ENCODE data around the gene WASHC1.
"Not testable (repeated sequence)": the region's sequence is repeated elsewhere in the genome, so short reads cannot be mapped to it uniquely, and the experiment has no call there.

The WASHC1 gene

DNA sequence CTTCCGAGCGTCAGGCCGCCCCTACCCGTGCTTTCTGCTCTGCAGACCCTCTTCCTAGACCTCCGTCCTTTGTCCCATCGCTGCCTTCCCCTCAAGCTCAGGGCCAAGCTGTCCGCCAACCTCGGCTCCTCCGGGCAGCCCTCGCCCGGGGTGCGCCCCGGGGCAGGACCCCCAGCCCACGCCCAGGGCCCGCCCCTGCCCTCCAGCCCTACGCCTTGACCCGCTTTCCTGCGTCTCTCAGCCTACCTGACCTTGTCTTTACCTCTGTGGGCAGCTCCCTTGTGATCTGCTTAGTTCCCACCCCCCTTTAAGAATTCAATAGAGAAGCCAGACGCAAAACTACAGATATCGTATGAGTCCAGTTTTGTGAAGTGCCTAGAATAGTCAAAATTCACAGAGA is at the start of gene WASHC1:
WASHC1 (minus strand) TSS at position 101 of the 400 bp plus-strand sequence. CDS start 4,457 bp downstream, outside the sequence.
- DNase-seq (ENCODE audit: low read depth in 2 of 3, low spot score in 1 of 3): not testable (repeated sequence)

- not testable (repeated sequence) for DNase-seq (ENCODE audit: low read depth in 2 of 3, low spot score in 1 of 3)
These were observed 49.1 kb upstream of the WASHC1 start for GRCh38 chr9:78333-78732.

DNA sequence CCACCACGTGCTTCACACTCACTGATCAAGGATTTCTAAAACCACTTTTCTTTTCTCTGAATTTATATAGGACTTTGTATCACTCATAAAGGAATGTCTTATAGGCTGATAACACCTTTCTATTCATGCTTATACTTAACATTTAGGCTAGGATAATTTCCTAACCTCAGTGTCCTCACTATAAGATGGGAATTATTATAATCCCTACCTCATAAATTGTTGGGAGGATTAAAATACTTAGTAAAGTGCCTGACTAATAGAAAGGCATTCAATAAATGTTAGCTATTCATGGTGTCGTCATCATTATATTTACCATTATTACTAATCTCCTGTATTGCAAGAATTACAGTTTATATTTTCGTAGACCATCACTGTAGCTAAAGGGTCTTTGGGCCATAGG is 47.1 kb upstream of the WASHC1 start:
- not testable (repeated sequence) for DNase-seq (ENCODE audit: low read depth in 2 of 3, low spot score in 1 of 3)

DNA sequence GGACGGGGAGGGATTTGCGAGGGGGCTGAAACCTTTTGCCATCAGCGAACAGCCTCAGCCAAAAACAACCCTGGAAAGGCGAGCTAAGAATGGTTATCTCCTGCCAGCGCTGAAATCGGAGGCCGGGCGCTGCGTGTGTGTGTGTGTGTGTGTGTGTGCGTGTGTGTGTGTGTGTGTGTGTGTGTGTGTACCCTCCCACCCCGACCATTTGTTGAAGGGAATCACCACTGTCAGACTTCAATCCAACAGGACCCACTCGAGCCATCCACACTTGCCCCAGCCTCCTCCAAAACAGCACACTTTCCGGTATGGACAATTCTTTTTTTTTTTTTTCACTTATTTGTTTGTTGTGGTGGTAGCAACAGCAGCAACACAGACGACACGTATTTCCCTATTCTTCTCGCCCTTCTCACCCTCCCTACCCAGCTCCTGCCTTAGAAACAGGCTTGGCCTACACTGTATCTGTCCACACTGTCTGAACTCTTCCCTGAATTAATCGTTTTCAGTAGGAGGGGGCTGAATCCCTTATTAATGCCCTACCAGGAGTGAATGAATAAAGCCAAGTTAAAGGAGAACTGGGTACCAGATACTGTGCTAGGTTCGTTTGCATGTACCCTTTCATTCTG is 44.8 kb upstream of the WASHC1 start:
- not testable (repeated sequence) for DNase-seq (ENCODE audit: low read depth in 2 of 3, low spot score in 1 of 3)

DNA sequence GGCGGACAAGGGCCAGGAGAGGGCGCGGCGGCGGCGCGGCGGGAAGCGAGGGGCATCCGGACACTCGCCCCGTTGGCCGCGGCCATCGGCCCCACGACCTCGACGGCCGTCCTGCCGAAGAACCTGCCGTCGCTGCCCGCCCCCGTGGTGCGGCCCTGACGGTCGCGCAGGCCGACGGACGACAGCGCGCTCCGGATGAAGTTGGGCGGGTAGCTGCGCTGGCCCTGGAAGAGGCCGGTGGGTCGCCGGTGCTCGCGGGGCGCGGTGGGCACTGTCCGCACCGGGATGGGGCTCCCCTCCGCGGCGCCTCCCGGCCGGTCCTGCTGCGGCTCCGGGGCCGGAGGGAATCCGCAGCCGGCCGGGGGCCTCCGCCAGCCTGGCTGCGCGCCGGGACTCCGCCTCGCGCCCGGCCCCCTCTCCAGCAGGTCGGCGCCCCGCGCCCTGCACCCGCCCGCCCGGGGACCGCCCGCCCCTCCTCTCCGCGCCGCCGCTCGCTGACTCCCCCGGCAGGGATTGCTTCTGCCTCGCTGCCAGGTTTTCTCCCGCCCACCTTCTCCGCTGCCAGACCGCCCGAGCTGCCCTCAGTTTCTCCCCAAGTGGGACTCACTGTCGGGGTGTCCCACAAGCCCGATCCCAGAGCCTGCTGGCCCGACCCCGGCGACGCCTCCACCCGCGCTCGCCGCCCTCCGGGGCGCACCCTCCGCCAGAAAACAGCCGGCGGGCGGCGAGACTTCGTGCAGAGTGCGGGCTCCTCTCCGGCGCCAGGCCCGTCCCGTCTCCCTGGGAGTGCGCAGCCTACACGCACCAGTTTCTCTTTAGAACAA is 44.0 kb upstream of the WASHC1 start:
- DNase-seq (ENCODE audit: low read depth in 2 of 3, low spot score in 1 of 3): not testable (repeated sequence)

- not testable (repeated sequence) for DNase-seq (ENCODE audit: low read depth in 2 of 3, low spot score in 1 of 3)
These were observed 33.9 kb upstream of the WASHC1 start for GRCh38 chr9:63031-63629.

- not testable (repeated sequence) for DNase-seq (ENCODE audit: low read depth in 2 of 3, low spot score in 1 of 3)
These were observed 23.4 kb upstream of the WASHC1 start for GRCh38 chr9:52678-53077.

DNA sequence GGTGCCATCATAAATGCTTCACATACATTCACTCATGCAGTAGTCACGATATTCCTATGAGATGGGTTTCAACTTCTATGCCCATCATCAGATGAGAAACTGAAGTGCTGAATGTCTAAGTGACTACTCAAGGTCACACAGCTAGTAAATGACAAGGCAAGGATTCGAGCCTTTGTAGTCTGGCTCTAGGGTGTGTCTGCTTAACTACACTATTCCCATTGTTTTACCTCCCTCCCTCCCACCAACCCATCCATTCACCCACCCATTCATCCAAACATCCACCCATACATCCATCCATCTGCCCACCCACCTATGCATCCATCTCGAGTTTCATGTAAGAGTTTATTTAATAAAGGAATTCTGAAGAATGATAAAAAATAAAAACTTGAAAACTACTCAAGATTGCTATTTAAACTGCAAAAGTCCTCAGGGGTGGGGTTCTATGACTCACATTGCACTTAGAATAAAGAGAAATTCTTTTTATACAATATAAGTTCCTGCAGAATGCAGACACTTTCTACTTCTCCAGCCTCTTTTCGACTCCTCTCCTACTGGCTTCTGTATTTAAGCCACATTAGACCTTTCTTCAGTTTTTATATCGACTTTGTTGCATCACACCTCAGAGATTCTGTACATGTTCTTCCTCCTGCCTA is 19.1 kb upstream of the WASHC1 start:
- DNase-seq (ENCODE audit: low read depth in 2 of 3, low spot score in 1 of 3): not testable (repeated sequence)

DNA sequence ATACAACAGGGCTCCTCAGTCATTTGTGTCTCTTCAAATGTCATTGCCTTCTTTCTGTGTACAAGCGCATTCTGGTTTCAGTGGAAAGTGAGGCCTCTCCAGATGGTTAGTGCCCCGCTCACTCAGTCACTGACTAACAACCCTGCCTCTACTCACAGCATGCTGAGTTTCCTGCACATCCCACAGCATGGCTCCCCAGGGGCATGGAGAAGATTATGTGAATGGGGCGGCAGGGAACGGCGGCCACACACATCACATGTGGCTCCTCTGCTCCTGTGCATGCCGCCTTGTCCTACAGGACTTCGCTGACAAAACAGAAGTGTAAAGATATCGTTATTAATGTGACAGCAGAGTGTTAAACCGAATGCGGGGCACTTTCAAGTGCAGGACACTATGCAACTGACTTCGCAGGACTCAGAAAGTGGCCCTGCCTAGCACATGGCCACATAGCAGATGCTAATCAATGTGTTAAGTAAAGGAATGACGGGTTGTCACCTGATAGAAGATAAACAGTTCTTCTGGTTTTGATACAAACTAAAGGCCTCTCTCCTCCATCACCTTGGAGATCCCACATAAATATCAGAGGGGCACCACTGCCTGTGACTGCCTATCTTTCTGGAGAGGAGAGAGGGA is 17.5 kb upstream of the WASHC1 start:
- DNase-seq (ENCODE audit: low read depth in 2 of 3, low spot score in 1 of 3): not testable (repeated sequence)

DNA sequence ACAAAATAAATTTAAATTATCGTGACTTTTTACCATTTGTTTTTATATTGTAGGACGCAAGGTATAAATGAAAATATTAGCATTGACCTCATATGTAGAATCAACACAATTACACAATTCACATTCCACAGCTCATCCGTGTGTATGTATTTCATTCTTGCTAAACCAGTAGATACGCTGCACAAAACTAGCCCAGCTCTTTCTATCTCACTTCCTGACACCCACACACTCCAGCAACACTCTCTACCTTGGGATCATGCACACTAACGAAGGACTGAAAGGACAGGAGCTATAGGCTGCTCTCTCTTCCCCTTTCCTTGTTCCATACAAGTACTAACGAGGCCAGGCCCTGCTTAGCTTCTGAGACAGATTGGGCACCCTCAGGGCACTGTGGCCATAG is 16.9 kb upstream of the WASHC1 start:
- not testable (repeated sequence) for DNase-seq (ENCODE audit: low read depth in 2 of 3, low spot score in 1 of 3)

GRCh38 chr9:45180-45878 is 16.1 kb upstream of the WASHC1 start:
- DNase-seq (ENCODE audit: low read depth in 2 of 3, low spot score in 1 of 3): not testable (repeated sequence)

GRCh38 chr9:44416-44815 is 15.2 kb upstream of the WASHC1 start:
- DNase-seq (ENCODE audit: low read depth in 2 of 3, low spot score in 1 of 3): not testable (repeated sequence)

GRCh38 chr9:43636-44035 is 14.4 kb upstream of the WASHC1 start:
- DNase-seq (ENCODE audit: low read depth in 2 of 3, low spot score in 1 of 3): not testable (repeated sequence)

GRCh38 chr9:43116-43515 is 13.9 kb upstream of the WASHC1 start:
- not testable (repeated sequence) for DNase-seq (ENCODE audit: low read depth in 2 of 3, low spot score in 1 of 3)

GRCh38 chr9:41819-42218 is 12.6 kb upstream of the WASHC1 start:
- DNase-seq (ENCODE audit: low read depth in 2 of 3, low spot score in 1 of 3): not testable (repeated sequence)

- DNase-seq (ENCODE audit: low read depth in 2 of 3, low spot score in 1 of 3): not testable (repeated sequence)
These were observed 12.0 kb upstream of the WASHC1 start for GRCh38 chr9:41261-41676.

DNA sequence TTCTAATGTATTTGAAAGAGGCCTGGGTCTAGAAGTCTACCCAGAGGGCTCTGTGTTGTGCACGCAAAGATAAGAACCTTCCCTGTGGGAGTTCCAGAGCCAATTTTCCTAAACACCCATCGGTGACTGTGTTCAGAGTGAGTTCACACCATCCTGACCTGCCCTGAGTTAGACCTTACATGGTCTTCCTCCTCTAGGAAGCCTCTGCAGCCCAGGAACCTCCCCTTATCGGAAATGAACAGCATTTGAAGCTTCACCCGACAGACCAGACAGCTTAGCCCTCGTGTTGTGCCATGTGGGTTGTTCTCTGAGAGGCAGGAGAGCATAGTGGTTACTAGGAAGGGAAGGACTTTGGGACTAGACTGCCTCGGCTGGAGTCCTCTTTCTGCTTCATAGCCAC is 3.1 kb upstream of the WASHC1 start:
- DNase-seq (ENCODE audit: low read depth in 2 of 3, low spot score in 1 of 3): not testable (repeated sequence)

- DNase-seq (ENCODE audit: low read depth in 2 of 3, low spot score in 1 of 3): not testable (repeated sequence)
These were observed 481 bp downstream of the WASHC1 start for GRCh38 chr9:28775-29174.

DNA sequence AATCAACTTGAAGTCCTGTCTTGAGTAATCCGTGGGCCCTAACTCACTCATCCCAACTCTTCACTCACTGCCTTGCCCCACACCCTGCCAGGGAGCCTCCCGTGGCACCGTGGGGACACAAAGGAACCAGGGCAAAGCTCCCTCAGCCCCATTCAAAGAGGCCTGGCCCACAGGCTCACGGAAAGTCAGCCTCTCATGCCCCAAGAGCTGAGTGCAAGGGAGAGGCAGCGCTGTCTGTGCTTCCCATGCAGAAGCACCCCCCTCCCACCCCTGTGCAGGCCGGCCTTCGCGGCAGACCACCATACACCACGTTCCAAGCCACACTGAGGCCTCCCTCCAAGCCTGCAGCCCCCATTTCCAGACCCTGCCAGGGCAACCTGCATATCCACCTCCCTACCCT is 7.6 kb downstream of the WASHC1 start:
- not testable (repeated sequence) for DNase-seq (ENCODE audit: low read depth in 2 of 3, low spot score in 1 of 3)

GRCh38 chr9:16875-17274 is 12.4 kb downstream of the WASHC1 start:
- not testable (repeated sequence) for DNase-seq (ENCODE audit: low read depth in 2 of 3, low spot score in 1 of 3)
